Heart right ventricle (tissue), 16 donors: ENCODE data around the gene TAF1. TPM values are rescaled to one million over a fixed set of nuclear protein-coding genes. Genes with fewer than 3 reads are reported as not detected.

Experiments used
- ATAC-seq, 8 donors: fragments of 200-7000 bp; cut with Tn5 transposase; one replicate each; pipeline ENCODE4 v1.9.1; 2020; ENCODE audit warnings: mild to moderate bottlenecking in 8 of 8, moderate library complexity in 8 of 8, moderate number of reproducible peaks in 1 of 8
- DNase-seq, 2 donors: peaks; one replicate each; pipeline ENCODE4 v3.0.0-alpha.2; 2020
- H3K27ac ChIP-seq, 10 donors: fragments of 200-600 bp; sonication (generic) in 2 of 10; one replicate each; pipeline versions ENCODE4 v1.5.0 to v1.8.0; 2020 to 2022; ENCODE audit warnings: mild to moderate bottlenecking in 3 of 10
- H3K27me3 ChIP-seq, 7 donors: fragments of 200-600 bp; one replicate each; pipeline ENCODE4 v1.8.0; 2021 to 2022; ENCODE audit warnings: mild to moderate bottlenecking in 2 of 7
- H3K36me3 ChIP-seq, 9 donors: fragments of 200-600 bp; sonication (generic) in 1 of 9; one replicate each; pipeline versions ENCODE4 v1.5.0 to v1.8.0; 2020 to 2022; ENCODE audit warnings: mild to moderate bottlenecking in 2 of 9
- H3K4me1 ChIP-seq, 9 donors: fragments of 200-600 bp; sonication (generic) in 1 of 9; one replicate each; pipeline versions ENCODE4 v1.5.0 to v1.8.0; 2020 to 2022; ENCODE audit warnings: mild to moderate bottlenecking in 4 of 9
- H3K4me3 ChIP-seq, 10 donors: fragments of 200-600 bp; sonication (generic) in 2 of 10; one replicate each; pipeline versions ENCODE4 v1.5.0 to v1.8.0; 2020 to 2022; ENCODE audit warnings: mild to moderate bottlenecking in 7 of 10, moderate library complexity in 2 of 10
- H3K9me3 ChIP-seq, 11 donors: fragments of 200-600 bp in 10 of 11; sonication (generic) in 2 of 11; one replicate each; pipeline versions ENCODE4 v1.5.0 to v1.8.0; 2013 to 2022; ENCODE audit warnings: mild to moderate bottlenecking in 2 of 11, control low read depth in 1 of 11, moderate library complexity in 1 of 11
- WGBS, 2 donors: extraction: QIAGEN DNeasy Blood & Tissue Kit; methylation state at CpG; one replicate each; pipeline ENCODE4 v1.1.7; 2013; ENCODE audit warnings: inconsistent platforms in 1 of 2; 5-methylcytosine and 5-hydroxymethylcytosine counted together
- intact Hi-C, 10 donors: fragments of 100-400 bp; cut with DNase I; formaldehyde crosslinking; loops; one replicate each; pipeline versions ENCODE4 v1.11.1 to v1.14.2; 2022
- polyA plus RNA-seq, 2 donors: library from polyadenylated mRNA; stranded (reverse); fragments of 200-250 nt; gene quantifications; one replicate each; pipeline ENCODE4 v1.2.3, GENCODE V29; 2013
- total RNA-seq, 10 donors: library from RNA; stranded (reverse); fragmentation: NEBNext Ultra II Directional in 3 of 10; extraction: Animal tissue kit (Norgen Biotek cat#: 25700) in 3 of 10; gene quantifications; one replicate each; pipeline versions ENCODE4 v1.2.1 to v1.2.4, GENCODE V29; 2021 to 2023
- TF ChIP-seq, protein P1 (sequence below), 9 donors: fragments of 200-600 bp; sonication (generic) in 2 of 9; IDR thresholded peaks; one replicate each; pipeline versions ENCODE4 v1.5.0 to v1.8.0; 2021 to 2022; ENCODE audit warnings: antibody characterized with exemption in 9 of 9, mild to moderate bottlenecking in 5 of 9, moderate library complexity in 1 of 9
- donor health status: Arrhythmogenic right ventricular cardiomyopathy.
- donor health status: ischemic (EF 13 %, LVEDD 7.1; RV severe dilation, severe dysfunction).
- donor health status: healthy with polysubstance abuse.
- donor health status: DM: no; HTN: yes; CAD: no.
- donor health status: DM: no; HTN: no; CAD: no.
- donor health status: ischemic (EF 25% LVEDD 6.9; RV normal size, moderate dysfunction).
- donor health status: ischemic (EF 25% LVEDD 5.7; RV mildly dilated, moderate dysfunction).
- donor health status: healthy.
- donor health status: DM: yes; HTN: yes; CAD: no.
- donor health status: Ischemic cardiomyopathy.
- donor health status: ischemic (EF 35%, LVEDD 5.7; RV mildly dilated, moderate dysfunction).
- donor health status: nonischemic (EF 11% LVEDD 7.7; RV severe dilation, severe dysfunction).
- donor health status: DM: yes; HTN: yes; CAD: no.
- donor health status: PGD.
- donor health status: ischemic (EF 29% LVEDD 5.4; RV normal size, mild dysfunction).
- donor health status: nonischemic (EF 23%, LVEDD 6.1; RV moderate dilation, normal function).

TAF1 gene
- total and polyA plus RNA-seq, 12 donors: 6.0 to 27.1 (median 21.4) TPM

GRCh38 chrX:71515038-71515396, 148.9 kb downstream of the TAF1 start:
- peaks cover 0 to 7% (median 0%) of the 10 kb centered on the region in 9 donors for H3K4me1 ChIP-seq
- no peaks in the 10 kb centered on the region for H3K27me3 ChIP-seq
- 34 to 53% methylated on average over 2 of the region's 2 CpGs for WGBS, 2 donors
- TF ChIP-seq, protein P1, sequence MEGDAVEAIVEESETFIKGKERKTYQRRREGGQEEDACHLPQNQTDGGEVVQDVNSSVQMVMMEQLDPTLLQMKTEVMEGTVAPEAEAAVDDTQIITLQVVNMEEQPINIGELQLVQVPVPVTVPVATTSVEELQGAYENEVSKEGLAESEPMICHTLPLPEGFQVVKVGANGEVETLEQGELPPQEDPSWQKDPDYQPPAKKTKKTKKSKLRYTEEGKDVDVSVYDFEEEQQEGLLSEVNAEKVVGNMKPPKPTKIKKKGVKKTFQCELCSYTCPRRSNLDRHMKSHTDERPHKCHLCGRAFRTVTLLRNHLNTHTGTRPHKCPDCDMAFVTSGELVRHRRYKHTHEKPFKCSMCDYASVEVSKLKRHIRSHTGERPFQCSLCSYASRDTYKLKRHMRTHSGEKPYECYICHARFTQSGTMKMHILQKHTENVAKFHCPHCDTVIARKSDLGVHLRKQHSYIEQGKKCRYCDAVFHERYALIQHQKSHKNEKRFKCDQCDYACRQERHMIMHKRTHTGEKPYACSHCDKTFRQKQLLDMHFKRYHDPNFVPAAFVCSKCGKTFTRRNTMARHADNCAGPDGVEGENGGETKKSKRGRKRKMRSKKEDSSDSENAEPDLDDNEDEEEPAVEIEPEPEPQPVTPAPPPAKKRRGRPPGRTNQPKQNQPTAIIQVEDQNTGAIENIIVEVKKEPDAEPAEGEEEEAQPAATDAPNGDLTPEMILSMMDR (IDR thresholded peaks at IDR 0.05): no peak
- H3K4me3 ChIP-seq: no peak overlapping the region
- H3K27ac ChIP-seq: peak overlapping the region in 9 of 10 donors; percentile 22 to 82 (median 67)
- intact Hi-C loops: loop anchor here in 1 of 10 donors (1.0 kb wide), 1 partner anchor 17 kb away; no protein-coding TSS in a partner anchor
- peak; percentile 63 to 98 (median 90) for ATAC-seq
- peak; percentile 34 to 37 for DNase-seq
- H3K9me3 ChIP-seq: peaks cover 0 to 12% (median 0%) of the 10 kb centered on the region in 11 donors
- no peaks in the 10 kb centered on the region for H3K36me3 ChIP-seq

Other genes with a start within 250 kb of the TAF1 start
- gene MED12, start 247.8 kb upstream of the TAF1 start, total RNA-seq: 10 to 100 TPM; 22.4 to 35.1 (median 28.9) TPM
- 10 to 100 TPM in 1 of 2 donors, 1 to 10 TPM in 1; 6.1 to 10.8 TPM for gene MED12, start 247.8 kb upstream of the TAF1 start, polyA plus RNA-seq
- gene NLGN3, start 221.5 kb upstream of the TAF1 start, total RNA-seq: under 1 TPM; 0.23 to 0.94 (median 0.55) TPM
- gene NLGN3, start 221.5 kb upstream of the TAF1 start, polyA plus RNA-seq: under 1 TPM; 0.16 to 0.51 TPM
- not detected for gene GJB1, start 143.1 kb upstream of the TAF1 start, total RNA-seq
- gene GJB1, start 143.1 kb upstream of the TAF1 start, polyA plus RNA-seq: not detected
- gene ZMYM3, start 112.2 kb upstream of the TAF1 start, total RNA-seq: 10 to 100 TPM; 10.3 to 18.7 (median 16.5) TPM
- gene ZMYM3, start 112.2 kb upstream of the TAF1 start, polyA plus RNA-seq: 1 to 10 TPM; 4.4 to 6.2 TPM
- gene NONO, start 82.7 kb upstream of the TAF1 start, total RNA-seq: 100 to 1,000 TPM in 9 of 10 donors, 10 to 100 TPM in 1; 99.3 to 145 (median 114) TPM
- gene NONO, start 82.7 kb upstream of the TAF1 start, polyA plus RNA-seq: 10 to 100 TPM; 55.0 to 90.3 TPM
- gene ITGB1BP2, start 64.6 kb upstream of the TAF1 start, total RNA-seq: 100 to 1,000 TPM in 2 of 10 donors, 10 to 100 TPM in 8; 85.6 to 150 (median 94.1) TPM
- 100 to 1,000 TPM in 1 of 2 donors, 10 to 100 TPM in 1; 45.9 to 106 TPM for gene ITGB1BP2, start 64.6 kb upstream of the TAF1 start, polyA plus RNA-seq
- 10 to 100 TPM; 58.8 to 92.1 (median 80.3) TPM for gene OGT, start 166.7 kb downstream of the TAF1 start, total RNA-seq
- 10 to 100 TPM; 16.1 to 73.7 TPM for gene OGT, start 166.7 kb downstream of the TAF1 start, polyA plus RNA-seq
- 1 to 10 TPM in 7 of 10 donors, under 1 TPM in 3; 0.53 to 2.7 (median 1.2) TPM for gene GCNA, start 212.1 kb downstream of the TAF1 start, total RNA-seq
- gene GCNA, start 212.1 kb downstream of the TAF1 start, polyA plus RNA-seq: 1 to 10 TPM; 1.5 to 1.7 TPM